PC-9 (cell line): Measurements from ENCODE around the gene SLC1A4.

ENCODE experiments used
- CTCF ChIP-seq: fragments of 200-600 bp; sonication (generic); conservative IDR thresholded peaks from 2 replicates; pipeline ENCODE4 v1.6.1; 2017; ENCODE audit warnings: mixed run types, antibody characterized with exemption, mild to moderate bottlenecking, moderate library complexity
- EZH2 ChIP-seq: fragments of 200-600 bp; sonication (generic); IDR thresholded peaks from 2 replicates; pipeline ENCODE4 v1.8.0; 2017; ENCODE audit warnings: antibody characterized with exemption, low read depth

- no peak for TF ChIP-seq CTCF
- TF ChIP-seq EZH2 = no peak
These were observed 41.5 kb downstream of the SLC1A4 start for GRCh38 chr2:65030476-65031332.
